ENCODE data around the gene PDGFB. TPM values are rescaled to one million over a fixed set of nuclear protein-coding genes. Genes with fewer than 3 reads are reported as not detected.

PDGFB gene
- total and polyA plus RNA-seq, 11 donors: 9.0 to 43.7 (median 21.3) TPM

DNA sequence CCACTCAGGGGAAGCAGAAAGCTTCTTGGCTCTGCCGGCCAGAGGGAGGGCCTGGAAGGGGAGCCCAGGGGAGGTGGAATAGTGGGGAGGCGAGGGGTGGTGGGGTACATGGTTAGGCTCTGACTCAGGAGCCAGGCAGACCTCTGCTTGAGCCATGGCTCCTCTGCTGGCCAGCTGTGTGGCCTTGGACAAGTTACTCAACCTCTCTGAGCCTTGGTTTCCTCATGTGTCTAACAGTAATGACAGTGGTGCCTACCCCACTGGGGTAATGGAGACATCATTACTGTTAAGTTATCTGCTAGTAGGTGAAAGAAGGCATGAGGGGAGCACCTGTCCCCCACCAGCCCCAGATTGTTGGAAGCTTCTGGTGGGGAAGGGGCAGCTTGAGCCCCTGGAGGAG, 12.2 kb upstream of the PDGFB start:
- intact Hi-C loops (cut with DNase I): no loop called here
- WGBS, 4 donors: 89 to 98% (median 90%) methylated on average over 2 of the region's 2 CpGs; no CpG with 5 or more reads in 1 of the 4 donors
- H3K4me1 ChIP-seq: peaks cover 15 to 43% (median 36%) of the 10 kb centered on the region in 12 donors
- H3K36me3 ChIP-seq: no peaks in the 10 kb centered on the region
- H3K27me3 ChIP-seq: peaks cover 0 to 14% (median 0%) of the 10 kb centered on the region in 9 donors
- peak overlapping the region in 1 of 12 donors; percentile 19 for H3K27ac ChIP-seq
- H3K4me3 ChIP-seq: no peak overlapping the region
- peaks cover 0 to 12% (median 9%) of the 10 kb centered on the region in 12 donors for H3K9me3 ChIP-seq
- TF ChIP-seq, protein P1, sequence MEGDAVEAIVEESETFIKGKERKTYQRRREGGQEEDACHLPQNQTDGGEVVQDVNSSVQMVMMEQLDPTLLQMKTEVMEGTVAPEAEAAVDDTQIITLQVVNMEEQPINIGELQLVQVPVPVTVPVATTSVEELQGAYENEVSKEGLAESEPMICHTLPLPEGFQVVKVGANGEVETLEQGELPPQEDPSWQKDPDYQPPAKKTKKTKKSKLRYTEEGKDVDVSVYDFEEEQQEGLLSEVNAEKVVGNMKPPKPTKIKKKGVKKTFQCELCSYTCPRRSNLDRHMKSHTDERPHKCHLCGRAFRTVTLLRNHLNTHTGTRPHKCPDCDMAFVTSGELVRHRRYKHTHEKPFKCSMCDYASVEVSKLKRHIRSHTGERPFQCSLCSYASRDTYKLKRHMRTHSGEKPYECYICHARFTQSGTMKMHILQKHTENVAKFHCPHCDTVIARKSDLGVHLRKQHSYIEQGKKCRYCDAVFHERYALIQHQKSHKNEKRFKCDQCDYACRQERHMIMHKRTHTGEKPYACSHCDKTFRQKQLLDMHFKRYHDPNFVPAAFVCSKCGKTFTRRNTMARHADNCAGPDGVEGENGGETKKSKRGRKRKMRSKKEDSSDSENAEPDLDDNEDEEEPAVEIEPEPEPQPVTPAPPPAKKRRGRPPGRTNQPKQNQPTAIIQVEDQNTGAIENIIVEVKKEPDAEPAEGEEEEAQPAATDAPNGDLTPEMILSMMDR (IDR thresholded peaks at IDR 0.05): no peak
- no peak for TF ChIP-seq POLR2A (IDR thresholded peaks at IDR 0.05)
- no peak for DNase-seq
- ATAC-seq: no peak

DNA sequence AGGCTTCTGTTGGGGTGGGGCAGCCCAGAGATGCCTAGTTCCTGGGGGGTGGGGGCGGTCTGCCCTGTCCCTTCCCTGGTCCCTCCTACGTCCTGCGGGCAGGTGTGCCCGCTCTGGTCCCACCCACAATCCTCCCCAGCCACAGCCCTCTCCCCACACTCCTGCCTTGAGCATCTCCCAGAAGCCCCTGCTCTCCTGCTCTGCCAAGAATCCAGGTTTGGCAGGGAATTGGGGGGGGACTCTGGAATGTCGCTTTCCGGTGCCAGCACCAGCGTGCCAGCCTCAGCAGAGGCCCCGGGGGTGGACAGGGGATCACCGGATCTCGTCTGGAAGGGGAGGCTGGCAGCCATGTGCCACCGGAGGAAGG, 11.4 kb upstream of the PDGFB start:
- Histone ChIP-seq H3K27ac (peak overlapping the region in 4 of 12 donors; percentile 79 to 93 (median 86)), H3K4me1 (peaks cover 15 to 44% (median 36%) of the 10 kb centered on the region in 12 donors), H3K27me3 (peaks cover 0 to 15% (median 0%) of the 10 kb centered on the region in 9 donors), H3K36me3 (no peaks in the 10 kb centered on the region), H3K9me3 (peaks cover 0 to 4% (median 1%) of the 10 kb centered on the region in 12 donors), H3K4me3 (no peak overlapping the region)
- 64 to 86% (median 72%) methylated on average over 7 to 11 of the region's 11 CpGs for WGBS, 4 donors
- DNase-seq (no peak), ATAC-seq (no peak)
- intact Hi-C loops (cut with DNase I): no loop called here
- no peak for TF ChIP-seq POLR2A (IDR thresholded peaks at IDR 0.05)

DNA sequence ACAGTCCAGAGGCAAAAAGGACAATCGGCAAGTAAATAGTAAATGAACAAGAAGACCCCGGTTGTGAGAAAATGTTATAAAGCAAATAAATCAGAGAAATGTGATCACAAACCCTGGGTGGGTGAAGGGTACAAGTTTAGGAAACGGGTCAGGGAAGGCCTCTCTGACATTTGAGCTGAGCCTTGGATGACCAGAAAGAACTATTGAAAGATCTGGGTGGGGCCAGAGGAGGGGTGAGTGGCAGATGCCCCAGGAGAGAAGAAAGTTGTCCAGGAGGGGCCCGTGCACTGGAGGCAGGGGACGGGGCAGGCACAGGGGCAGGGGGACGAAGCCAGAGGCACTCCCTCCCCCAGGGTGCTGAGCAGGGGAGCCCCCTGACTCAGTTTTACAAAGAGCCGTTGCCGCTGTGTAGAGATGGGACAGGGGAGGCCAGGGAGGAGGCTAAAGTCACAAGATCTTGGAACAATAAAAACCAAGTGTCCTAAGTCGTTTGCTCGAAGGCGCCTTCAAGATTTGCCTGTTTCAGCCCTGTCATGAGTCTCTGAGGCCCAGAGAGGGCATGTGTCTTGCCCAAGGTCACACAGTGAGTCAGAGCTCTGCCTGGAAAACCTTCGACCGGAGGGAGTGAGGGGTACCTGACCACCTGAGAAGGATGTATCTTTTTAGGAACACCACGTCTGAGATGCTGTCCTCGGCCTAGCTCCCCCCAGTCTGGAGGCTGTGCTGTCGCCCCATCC, 10.8 kb upstream of the PDGFB start:
- ATAC-seq (no peak), DNase-seq (peak in 1 of 5 donors; percentile 40)
- 77 to 83% (median 81%) methylated on average over 15 to 16 of the region's 16 CpGs for WGBS, 4 donors
- Histone ChIP-seq H3K4me1 (peaks cover 15 to 44% (median 36%) of the 10 kb centered on the region in 12 donors), H3K36me3 (no peaks in the 10 kb centered on the region), H3K27ac (peak overlapping the region; percentile 21 to 93 (median 84)), H3K27me3 (peaks cover 0 to 17% (median 0%) of the 10 kb centered on the region in 9 donors), H3K4me3 (no peak overlapping the region), H3K9me3 (no peaks in the 10 kb centered on the region)
- TF ChIP-seq POLR2A (IDR thresholded peaks at IDR 0.05): no peak
- TF ChIP-seq, protein P1 (IDR thresholded peaks at IDR 0.05): no peak
- intact Hi-C loops (cut with DNase I): no loop called here

DNA sequence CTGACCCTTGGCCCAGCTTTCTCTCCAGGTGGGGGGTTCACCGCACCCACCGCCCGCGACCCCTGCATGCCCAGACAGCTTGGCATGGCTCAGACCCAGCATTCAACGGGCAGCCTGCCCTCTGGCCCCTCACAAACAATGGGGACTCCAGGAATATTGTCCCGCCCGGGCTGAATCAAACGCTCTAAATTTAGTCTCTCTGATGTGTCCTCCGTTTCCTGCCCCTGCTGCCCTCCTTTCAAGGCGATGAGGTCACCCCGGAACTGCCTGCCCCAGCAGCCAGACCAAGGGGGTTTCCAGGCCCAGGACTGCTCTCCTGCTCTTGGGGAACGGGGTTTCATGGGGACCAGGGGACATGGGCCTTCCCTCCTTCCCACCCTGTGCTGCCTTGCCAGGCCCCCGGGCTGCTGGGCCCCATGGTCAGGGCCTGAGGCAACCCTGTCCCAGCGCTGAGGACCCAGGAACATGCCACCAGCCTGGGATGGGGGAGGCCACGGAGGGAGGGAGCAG, 10.1 kb upstream of the PDGFB start:
- 16 to 34% (median 21%) methylated on average over 8 to 15 of the region's 15 CpGs for WGBS, 4 donors
- ATAC-seq (peak; percentile 48 to 72 (median 64)), DNase-seq (peak; percentile 61 to 85 (median 73))
- TF ChIP-seq, protein P1 (IDR thresholded peaks at IDR 0.05): no peak
- no peak for TF ChIP-seq POLR2A (IDR thresholded peaks at IDR 0.05)
- Histone ChIP-seq H3K36me3 (no peaks in the 10 kb centered on the region), H3K27me3 (peaks cover 0 to 18% (median 0%) of the 10 kb centered on the region in 9 donors), H3K27ac (peak overlapping the region; percentile 62 to 93 (median 84)), H3K4me3 (no peak overlapping the region), H3K9me3 (no peaks in the 10 kb centered on the region), H3K4me1 (peaks cover 15 to 44% (median 37%) of the 10 kb centered on the region in 12 donors)
- intact Hi-C loops (cut with DNase I): loop anchor here in 1 of 10 donors (5.0 kb wide), 1 partner anchor 42 kb away; no protein-coding TSS in a partner anchor
